AG09319 (cell line): ENCODE measurements around the gene DDX10.

ENCODE experiments used
- DNase-seq: peaks from one replicate; pipeline ENCODE4 v3.0.0-alpha.2; 2010; ENCODE audit warnings: low read depth; ENCODE audit errors: extremely low read depth
- CTCF ChIP-seq: IDR thresholded peaks from 2 replicates; pipeline ENCODE4 v1.5.1; 2011; ENCODE audit warnings: low read depth, mild to moderate bottlenecking, inconsistent platforms, low read length, moderate library complexity

Gene DDX10

GRCh38 chr11:108697872-108698473 is 33.1 kb downstream of the DDX10 start:
- TF ChIP-seq CTCF, result peak; percentile 99
- DNase-seq, result peak; percentile 43

DNA sequence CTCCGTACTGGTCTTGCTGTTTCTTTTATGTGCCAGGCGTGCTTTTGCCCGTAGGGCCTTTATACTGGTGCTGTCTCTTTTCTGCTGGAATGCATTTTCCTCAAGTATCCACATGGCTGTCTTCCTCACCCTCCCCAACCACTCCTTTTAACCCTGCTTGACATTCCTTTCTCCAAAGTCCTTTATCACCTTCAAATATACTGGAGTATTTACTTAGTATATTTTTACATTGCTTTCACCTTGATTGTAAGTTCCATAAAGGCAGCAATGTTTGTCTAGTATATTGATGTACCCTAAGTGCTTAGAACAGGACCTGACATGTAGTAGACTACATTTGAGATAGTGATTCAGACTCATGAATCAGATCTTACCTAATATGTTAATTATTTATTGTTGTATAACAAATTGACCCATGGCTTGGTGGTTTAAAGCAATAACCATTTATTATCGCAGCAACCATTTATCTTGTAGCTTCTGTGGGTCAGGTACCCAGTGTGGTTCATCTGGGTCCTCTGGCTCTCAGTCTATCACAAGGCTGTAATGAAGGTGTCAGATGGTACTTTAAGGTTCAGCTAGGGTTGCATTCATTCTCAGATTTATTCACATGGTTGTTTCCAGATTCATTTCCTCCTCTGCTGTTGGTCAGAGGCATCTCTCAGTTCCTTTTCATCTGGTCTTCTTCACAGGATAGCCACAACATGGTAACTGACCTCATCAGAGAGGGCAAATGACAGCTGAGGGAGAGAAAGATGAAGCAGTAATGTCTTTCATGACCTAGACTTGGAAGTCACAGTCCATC is 34.2 kb downstream of the DDX10 start:
- TF ChIP-seq CTCF, result no peak
- DNase-seq, result no peak

GRCh38 chr11:108703916-108704315 is 39.0 kb downstream of the DDX10 start:
- no peak for TF ChIP-seq CTCF
- no peak for DNase-seq

DNA sequence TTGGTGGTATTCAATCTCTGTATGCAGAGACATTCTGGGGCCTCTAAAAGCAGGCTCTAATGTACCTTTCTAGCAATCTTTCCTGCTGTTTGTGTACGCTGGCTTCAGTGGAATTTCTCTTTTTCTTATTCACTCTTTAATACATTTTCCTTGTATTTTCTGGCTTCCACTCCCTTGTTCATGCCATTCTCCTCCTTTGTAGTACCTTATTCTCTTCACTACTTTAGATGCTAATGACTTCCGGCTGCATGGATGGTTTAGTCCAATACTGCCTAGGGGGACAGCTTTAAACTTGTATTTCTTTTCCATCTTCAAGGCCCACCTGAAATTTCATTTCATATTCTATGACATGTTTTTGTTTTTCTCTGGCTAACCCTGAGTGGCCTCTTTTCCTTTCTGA is 40.2 kb downstream of the DDX10 start:
- TF ChIP-seq CTCF, result no peak
- DNase-seq, result no peak

- DNase-seq, result no peak
- no peak for TF ChIP-seq CTCF
Observed at GRCh38 chr11:108708173-108708572, 43.3 kb downstream of the DDX10 start.

DNA sequence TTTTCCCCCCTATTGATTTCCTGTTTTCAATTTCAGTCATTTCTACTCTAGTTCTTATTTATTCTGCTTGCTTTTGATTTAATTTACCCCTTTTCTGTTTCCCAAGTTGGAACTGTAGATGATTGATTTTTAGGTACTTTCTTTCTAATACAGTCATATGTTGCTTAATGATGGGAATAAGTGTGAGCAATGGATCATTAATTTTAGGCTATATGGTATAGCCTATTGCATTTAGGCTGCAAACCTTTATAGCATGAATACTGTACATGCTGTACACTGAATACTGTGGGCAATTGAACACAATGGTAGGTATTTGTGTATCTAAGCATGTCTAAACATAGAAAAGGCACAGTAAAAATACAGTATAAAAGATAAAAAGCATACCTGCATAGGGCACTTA is 44.9 kb downstream of the DDX10 start:
- TF ChIP-seq CTCF, result no peak
- no peak for DNase-seq

GRCh38 chr11:108713076-108713790 is 48.4 kb downstream of the DDX10 start:
- no peak for TF ChIP-seq CTCF
- DNase-seq, result no peak
